BJ (cell line): Measurements from ENCODE around the gene ZFP1. TPM values are rescaled to one million over a fixed set of nuclear protein-coding genes. Genes with fewer than 3 reads are reported as not detected.

Source experiments
- CTCF ChIA-PET: fragments of 350-600 bp; formaldehyde crosslinking; extraction: SDS; loops from one replicate; lab custom pipeline; 2021; ENCODE audit warnings: antibody characterized with exemption, inconsistent platforms; lab: Yijun Ruan, JAX
- POLR2A ChIA-PET: fragments of 300-600 bp; sonication (Branson Sonifier 250); formaldehyde crosslinking; extraction: SDS; loops from one replicate; lab custom pipeline; 2021; ENCODE audit warnings: antibody characterized with exemption; lab: Charles Lee
- DNase-seq: peaks from one replicate; pipeline ENCODE4 v3.0.0-alpha.2; 2011; ENCODE audit warnings: low read depth
- H3K27me3 ChIP-seq: 2 replicates; pipeline ENCODE4 v1.6.0; 2011; ENCODE audit warnings: low read length; ENCODE audit not compliant: control insufficient read depth, insufficient read depth
- H3K36me3 ChIP-seq: 2 replicates; pipeline ENCODE4 v1.5.1; 2011; ENCODE audit warnings: low read length; ENCODE audit not compliant: control insufficient read depth, insufficient read depth
- H3K4me3 ChIP-seq: 2 replicates; pipeline ENCODE4 v1.5.1; 2011; ENCODE audit warnings: low read depth, mild to moderate bottlenecking, control low read depth, low read length
- CTCF ChIP-seq: IDR thresholded peaks from 2 replicates; pipeline ENCODE4 v1.5.1; 2011; ENCODE audit warnings: low read depth, mild to moderate bottlenecking, control low read depth, inconsistent platforms, low read length, moderate library complexity; ENCODE audit not compliant: insufficient read depth
- polyA plus RNA-seq: library from polyadenylated mRNA; depleted of rRNA; stranded (reverse); fragments of >200 nt; gene quantifications from 2 replicates; pipeline ENCODE4 v1.2.3, GENCODE V29; 2011

Gene ZFP1
- polyA plus RNA-seq, 1 experiment = 3.4 TPM

GRCh38 chr16:75176926-75177325 is 28.6 kb downstream of the ZFP1 start:
- CTCF ChIA-PET = no interaction called here
- H3K4me3 ChIP-seq = no peak overlapping the region
- DNase-seq = no peak
- POLR2A ChIA-PET = no interaction called here
- H3K36me3 ChIP-seq = no peaks in the 10 kb centered on the region
- H3K27me3 ChIP-seq = no peaks in the 10 kb centered on the region
- no peak for TF ChIP-seq CTCF

- CTCF ChIA-PET = no interaction called here
- POLR2A ChIA-PET = no interaction called here
- Histone ChIP-seq H3K36me3 (no peaks in the 10 kb centered on the region), H3K4me3 (no peak overlapping the region), H3K27me3 (no peaks in the 10 kb centered on the region)
- no peak for TF ChIP-seq CTCF
- no peak for DNase-seq
Measured at GRCh38 chr16:75179208-75179607, 30.9 kb downstream of the ZFP1 start.

- no peak for TF ChIP-seq CTCF
Measured at GRCh38 chr16:75181630-75182029, 33.3 kb downstream of the ZFP1 start.

GRCh38 chr16:75188832-75189477 is 40.6 kb downstream of the ZFP1 start:
- DNase-seq = no peak
- H3K4me3 ChIP-seq = no peak overlapping the region
- ChIA-PET CTCF (interaction anchor here (2.8 kb wide), 1 partner anchor 10 kb away, joined by 9 read pairs; no protein-coding TSS in a partner anchor), POLR2A (no interaction called here)
- TF ChIP-seq CTCF = no peak
- peaks cover 2% of the 10 kb centered on the region; the same call in 1 of the 2 replicates for H3K27me3 ChIP-seq
- H3K36me3 ChIP-seq = no peaks in the 10 kb centered on the region

More at GRCh38 chr16:75181630-75182029, 33.3 kb downstream of the ZFP1 start:
- DNase-seq = no peak
- ChIA-PET POLR2A (no interaction called here), CTCF (interaction anchor here (1.2 kb wide), 1 partner anchor 24 kb away, joined by 3 read pairs; no protein-coding TSS in a partner anchor)
- no peak overlapping the region for H3K4me3 ChIP-seq
- no peaks in the 10 kb centered on the region for H3K27me3 ChIP-seq
- H3K36me3 ChIP-seq = no peaks in the 10 kb centered on the region

GRCh38 chr16:75189638-75190245 is 41.4 kb downstream of the ZFP1 start:
- ChIA-PET CTCF (interaction anchor here (1.0 to 2.8 kb wide), 3 partner anchors 10 to 275 kb away, joined by 3 to 9 read pairs (median 3); no protein-coding TSS in a partner anchor), POLR2A (no interaction called here)
- no peak for DNase-seq
- Histone ChIP-seq H3K4me3 (no peak overlapping the region), H3K36me3 (no peaks in the 10 kb centered on the region), H3K27me3 (peaks cover 2% of the 10 kb centered on the region; the same call in 1 of the 2 replicates)
- TF ChIP-seq CTCF = no peak
